Forelimb muscle (tissue), 1 donor: ENCODE data around the gene NFKB2. TPM values are rescaled to one million over a fixed set of nuclear protein-coding genes. Genes with fewer than 3 reads are reported as not detected.

Experiments
- DNase-seq: peaks from one replicate; pipeline ENCODE4 v3.0.0-alpha.2; 2013; ENCODE audit warnings: low read depth
- polyA plus RNA-seq: library from polyadenylated mRNA; unstranded; fragments of 120-200 nt; gene quantifications from one replicate; pipeline ENCODE4 v1.2.1, GENCODE V29; 2013; ENCODE audit not compliant: insufficient read length

Gene NFKB2
- polyA plus RNA-seq, 1 donor: 13.8 TPM

DNA sequence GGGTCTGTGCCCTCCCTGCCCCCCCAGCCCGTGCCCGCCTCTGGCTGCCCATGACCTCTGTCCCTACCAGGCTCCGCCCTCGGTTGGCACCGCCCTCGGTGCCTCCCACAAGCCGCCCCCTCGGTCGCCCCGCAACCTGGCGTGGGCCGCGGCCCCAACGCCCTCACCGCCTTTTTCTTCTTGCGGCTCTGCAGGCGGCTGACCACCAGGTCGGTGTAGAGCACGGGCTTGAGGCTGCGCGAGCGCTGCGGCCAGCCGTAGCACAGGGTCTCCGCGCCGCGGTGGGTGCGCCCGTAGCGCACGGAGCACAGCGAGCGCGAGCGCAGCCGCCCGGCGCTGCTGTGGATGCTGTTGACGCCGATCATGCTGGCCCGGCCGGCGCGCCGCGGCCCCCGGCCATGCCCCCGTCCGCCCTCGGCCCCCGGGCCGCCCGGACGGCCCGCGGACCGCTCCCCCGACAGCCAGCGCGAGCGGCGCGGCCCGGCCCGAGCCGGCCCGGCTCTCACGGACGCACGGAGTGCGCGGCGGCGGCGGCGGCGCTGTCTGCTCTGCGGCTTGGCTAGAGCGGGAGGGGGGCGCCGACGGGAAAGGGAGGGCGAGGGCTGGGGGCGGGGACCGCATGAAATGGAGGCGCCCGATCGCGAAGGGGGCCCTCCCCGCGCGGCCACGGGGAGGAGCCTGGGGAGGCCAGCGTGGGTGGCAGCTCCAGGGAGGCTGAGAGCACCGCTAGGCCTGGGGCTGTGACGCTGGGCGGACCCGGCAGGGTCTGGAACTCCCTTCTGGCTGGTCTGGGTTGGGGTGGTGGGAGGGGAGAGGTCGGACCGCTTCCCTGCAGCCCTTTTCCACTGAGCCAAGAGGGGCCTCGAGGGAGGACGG, 13.5 kb downstream of the NFKB2 start:
- DNase-seq: no peak

DNA sequence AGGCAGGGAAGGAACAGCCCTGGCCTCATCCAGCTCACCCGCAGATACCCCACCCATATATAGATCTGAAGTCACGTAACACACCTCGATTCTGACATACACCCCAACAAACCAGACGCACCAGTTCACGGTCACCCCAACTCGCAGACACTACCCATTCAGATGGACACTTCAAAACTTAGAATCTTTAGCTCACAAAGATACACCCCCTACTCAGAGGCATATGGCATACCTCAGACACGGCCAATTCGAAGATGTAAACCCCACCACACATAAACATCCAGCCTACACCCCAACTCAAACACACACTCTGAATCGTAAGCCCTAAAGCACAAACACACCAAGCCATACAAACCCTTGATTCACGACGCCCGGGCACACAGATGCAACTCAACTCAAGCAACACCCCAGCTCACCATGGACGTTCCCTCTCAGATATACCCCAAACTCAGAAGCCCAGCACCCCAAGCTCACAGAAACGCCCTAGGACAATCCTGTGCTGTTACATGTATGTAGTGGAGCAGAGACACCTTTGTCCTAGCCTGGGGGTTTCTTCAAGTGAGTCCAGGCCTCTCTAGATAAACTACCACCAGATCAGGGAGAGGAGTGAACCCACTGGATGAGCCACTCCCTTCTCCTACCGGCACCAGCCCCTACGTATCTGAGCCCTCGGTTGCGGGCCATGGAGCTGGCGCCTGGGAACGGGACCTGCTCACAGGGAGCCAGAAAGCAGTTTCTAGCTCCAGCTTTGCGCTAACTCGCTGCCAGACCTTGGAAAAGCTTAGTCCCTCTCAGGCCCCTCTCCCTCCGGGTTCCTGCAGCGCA, 14.3 kb downstream of the NFKB2 start:
- DNase-seq: no peak

DNA sequence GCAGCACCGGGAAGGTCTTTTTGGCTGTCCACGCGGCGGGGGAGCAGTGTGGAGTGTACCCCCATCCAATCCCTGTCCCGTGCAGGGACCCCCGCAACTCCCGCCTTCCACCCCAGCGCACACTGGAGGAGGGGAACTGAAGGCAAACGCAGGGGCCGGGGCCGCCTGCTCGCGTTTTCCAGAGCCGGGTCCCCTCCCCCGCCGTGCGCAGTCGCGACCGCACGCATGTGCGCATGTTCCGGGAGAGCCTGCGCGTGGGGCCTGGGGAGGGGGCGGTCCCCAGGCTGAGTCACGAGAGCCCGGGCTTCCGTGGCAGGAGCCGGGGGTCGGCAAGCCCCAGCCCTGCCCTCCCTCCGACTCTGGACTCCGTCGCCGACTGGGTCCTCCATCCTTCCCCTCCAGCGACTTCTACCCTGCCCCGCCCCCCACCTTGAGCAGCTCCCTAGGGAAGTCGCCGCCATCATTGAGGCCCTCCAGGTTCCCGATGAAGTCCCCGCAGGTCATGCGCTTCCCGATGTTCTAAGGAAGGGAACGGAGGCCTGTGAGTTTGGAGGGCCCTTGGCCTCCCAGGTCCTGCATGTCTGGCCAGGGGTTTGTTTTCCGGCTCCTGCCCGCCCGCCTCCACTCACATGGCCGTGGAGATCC, 15.0 kb downstream of the NFKB2 start:
- DNase-seq: no peak

GRCh38 chr10:102411341-102412255, 16.1 kb downstream of the NFKB2 start:
- DNase-seq: no peak

GRCh38 chr10:102412293-102412692, 16.8 kb downstream of the NFKB2 start:
- no peak for DNase-seq

- DNase-seq: no peak
Measured at GRCh38 chr10:102413053-102413705, 17.7 kb downstream of the NFKB2 start.

- no peak for DNase-seq
Measured at GRCh38 chr10:102413806-102414561, 18.5 kb downstream of the NFKB2 start.

DNA sequence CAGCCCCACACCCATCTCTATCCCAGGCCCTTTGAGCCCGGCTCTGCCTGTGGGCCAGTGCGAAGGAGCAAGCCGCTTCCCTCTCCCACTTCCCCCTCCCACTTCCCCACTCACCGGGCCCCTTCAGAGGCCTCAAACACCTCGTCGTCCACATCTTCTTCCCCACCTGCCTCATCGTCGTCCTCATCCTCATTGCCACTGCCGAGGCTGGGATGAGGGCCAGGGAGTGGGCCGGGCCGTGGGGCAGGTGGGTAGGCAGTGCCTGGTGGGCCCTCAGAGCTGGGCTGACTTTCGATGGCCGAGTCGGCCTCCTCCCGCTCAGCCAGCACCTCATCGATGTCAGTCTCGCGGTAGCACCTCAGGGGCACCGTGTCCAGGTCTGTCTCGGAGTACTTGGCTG, 19.2 kb downstream of the NFKB2 start:
- DNase-seq: no peak

GRCh38 chr10:102416283-102416682, 20.8 kb downstream of the NFKB2 start:
- no peak for DNase-seq

DNA sequence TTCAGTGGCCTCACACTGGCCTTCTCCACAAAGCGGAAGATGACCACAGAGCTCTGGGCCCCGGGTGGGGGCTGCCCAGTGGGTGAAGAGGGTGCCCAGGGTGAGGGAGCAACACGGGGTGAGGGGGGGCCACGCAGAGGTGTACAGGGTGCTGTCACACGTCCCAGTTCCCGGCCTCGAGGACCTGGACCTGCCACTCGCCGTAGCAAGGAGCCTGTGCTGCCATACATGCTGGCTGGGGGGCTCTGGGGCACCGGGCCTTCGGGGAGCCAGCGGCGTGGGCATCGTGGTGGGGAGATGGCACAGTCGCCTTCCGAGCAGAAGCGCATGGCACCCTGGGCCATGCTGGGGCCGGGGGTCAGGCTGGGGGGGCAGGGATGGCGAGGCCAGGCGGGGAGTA, 21.2 kb downstream of the NFKB2 start:
- no peak for DNase-seq

- no peak for DNase-seq
Measured at GRCh38 chr10:102418622-102419268, 23.2 kb downstream of the NFKB2 start, which contains the start of gene PSD. Gene PSD (minus strand): TSS chr10:102418785. CDS start chr10:102417038, 1,747 bp downstream.

DNA sequence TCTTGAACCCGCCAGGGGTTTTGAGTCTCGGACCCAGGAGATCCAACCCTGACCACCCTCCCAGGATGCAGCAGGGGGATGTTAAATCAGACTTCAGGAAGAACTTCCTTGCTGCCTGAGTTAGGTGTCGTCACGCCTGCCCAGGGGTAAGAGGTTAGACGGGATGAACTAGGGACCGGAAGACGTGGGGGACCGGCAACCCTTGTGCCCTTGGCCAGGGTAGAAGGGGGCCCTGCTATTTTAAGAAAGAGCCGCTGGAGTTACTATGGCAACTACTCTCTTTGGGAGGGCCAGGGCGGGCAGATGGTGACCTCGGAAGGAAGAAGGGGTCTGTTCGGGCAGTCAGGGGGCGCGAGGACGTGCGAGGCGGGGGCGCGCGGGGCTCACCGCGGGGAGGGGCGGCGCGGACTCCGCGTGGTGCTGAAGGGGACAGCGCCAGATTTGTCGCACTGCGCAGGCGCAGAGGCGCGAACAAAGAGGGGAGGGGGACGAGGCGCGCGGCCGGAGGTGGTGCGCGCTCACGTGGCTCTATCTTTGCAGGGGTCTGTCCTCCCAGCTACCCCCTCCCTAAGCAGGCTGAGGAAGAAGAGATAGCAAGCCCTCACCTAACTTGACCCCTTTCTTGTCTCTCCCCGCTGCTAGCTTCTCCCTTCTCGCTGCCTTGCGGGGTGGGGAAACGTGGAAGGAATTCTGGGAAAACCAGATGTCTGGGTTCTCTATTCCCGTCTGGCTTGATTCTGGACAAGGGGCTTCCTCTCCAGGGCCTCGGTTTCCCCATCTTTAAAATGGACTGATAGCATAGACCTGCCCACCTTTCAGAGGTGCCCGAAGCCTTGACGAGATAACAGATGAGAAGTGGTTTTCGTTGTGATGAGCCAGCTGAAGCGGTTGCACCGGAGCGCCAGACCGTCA, 24.0 kb downstream of the NFKB2 start:
- DNase-seq: no peak

- no peak for DNase-seq
Measured at GRCh38 chr10:102420181-102420713, 24.7 kb downstream of the NFKB2 start.

DNA sequence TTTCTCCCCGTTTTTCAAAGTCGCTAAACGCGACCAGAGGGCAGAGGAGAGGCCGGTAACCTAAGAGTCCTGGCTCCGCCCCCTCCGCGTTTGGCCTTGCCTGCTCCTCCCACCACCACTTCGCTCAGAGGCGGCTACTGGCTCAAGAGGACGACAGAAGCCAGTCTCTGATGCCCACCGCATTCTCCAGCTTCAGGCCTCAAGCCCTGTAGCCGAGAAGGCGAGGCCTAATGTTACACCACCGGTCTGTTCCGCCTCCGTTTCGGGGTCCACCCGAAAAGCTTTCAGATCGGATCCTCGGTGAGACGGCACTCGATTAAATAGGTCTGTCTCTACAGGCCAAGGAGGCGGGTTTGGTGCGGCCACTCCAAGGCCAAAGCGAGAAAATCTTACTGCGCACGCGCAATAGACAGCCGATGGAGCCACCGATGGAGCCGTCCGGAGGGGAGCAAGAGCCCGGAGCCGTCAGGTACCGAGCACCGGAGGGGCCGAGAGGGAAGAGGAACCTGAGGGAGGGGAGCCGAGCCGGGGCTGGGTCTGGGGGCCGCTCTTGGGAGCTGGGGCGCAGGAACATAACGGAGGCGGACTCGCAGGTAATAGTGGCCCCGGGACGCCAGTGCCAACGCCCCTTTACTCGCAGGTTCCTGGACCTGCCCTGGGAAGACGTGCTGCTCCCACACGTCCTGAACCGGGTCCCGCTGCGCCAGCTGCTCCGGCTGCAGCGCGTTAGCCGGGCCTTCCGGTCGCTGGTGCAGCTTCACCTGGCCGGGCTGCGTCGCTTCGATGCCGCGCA, 25.4 kb downstream of the NFKB2 start, which contains the start of gene FBXL15:
FBXL15 (plus strand) TSS at position 123 of the 793 bp plus-strand sequence; CDS start at position 417, 294 bp downstream.
- DNase-seq: peak; percentile 93

DNA sequence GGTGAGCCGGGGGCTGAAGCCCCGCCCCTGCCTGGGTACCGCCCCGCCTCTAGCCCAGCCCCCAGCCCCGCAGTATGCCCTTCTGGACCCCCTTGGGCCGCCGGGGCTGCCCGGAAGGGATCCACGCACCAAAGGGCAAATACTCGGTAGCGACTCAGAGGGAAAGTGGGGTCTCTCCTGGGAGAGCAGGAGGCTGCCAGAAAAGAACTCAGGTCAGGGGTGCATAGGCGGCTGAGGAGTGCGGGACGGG, 25.9 kb downstream of the NFKB2 start:
- no peak for DNase-seq

GRCh38 chr10:102421757-102422512, 26.4 kb downstream of the NFKB2 start:
- DNase-seq: no peak
